ENCODE measurements around the gene IVL.

The IVL gene, protein sequence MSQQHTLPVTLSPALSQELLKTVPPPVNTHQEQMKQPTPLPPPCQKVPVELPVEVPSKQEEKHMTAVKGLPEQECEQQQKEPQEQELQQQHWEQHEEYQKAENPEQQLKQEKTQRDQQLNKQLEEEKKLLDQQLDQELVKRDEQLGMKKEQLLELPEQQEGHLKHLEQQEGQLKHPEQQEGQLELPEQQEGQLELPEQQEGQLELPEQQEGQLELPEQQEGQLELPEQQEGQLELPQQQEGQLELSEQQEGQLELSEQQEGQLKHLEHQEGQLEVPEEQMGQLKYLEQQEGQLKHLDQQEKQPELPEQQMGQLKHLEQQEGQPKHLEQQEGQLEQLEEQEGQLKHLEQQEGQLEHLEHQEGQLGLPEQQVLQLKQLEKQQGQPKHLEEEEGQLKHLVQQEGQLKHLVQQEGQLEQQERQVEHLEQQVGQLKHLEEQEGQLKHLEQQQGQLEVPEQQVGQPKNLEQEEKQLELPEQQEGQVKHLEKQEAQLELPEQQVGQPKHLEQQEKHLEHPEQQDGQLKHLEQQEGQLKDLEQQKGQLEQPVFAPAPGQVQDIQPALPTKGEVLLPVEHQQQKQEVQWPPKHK

DNA sequence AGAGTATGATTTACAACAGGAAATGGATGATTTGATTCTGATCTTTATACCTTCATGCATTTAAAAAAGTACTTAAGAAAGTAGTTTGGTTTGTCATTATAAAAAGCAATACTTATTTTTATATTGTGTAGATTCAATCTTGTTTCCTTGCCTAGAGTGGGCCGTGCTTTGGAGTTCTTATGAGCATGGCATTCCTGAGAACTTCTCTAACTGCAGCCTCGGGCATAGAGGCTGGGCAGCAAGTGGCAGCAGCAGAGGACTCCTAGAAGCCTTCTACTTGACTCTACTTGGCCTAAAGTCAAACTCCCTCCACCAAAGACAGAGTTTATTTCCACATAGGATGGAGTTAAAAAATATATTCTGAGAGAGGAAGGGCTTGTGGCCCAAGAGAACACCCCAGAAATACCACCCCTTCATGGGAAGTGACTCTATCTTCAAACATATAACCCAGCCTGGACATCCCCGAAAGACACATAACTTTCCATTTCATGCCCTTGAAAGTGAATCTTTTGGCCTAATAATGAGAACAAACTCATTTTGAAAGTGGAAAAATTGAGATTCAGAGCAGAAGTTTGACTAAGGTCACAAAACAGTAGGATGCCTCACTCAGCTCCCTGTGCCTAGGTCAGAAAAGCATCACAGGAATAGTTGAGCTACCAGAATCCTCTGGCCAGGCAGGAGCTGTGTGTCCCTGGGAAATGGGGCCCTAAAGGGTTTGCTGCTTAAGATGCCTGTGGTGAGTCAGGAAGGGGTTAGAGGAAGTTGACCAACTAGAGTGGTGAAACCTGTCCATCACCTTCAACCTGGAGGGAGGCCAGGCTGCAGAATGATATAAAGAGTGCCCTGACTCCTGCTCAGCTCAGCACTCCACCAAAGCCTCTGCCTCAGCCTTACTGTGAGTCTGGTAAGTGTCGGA, at the start of gene IVL:
Gene IVL, plus strand, starts transcription at position 861 of the 916 bp plus-strand sequence. CDS start 1,252 bp downstream, outside the sequence.
- DNase-seq (ENCODE audit: low spot score), result no peak

GRCh38 chr1:152859696-152860095, 48.6 kb upstream of the IVL start, which contains the start of gene LCE7A:
Gene LCE7A (plus strand): TSS chr1:152859996. CDS start chr1:152860698, 702 bp downstream.
- no peak for DNase-seq (ENCODE audit: low spot score)

- DNase-seq (ENCODE audit: low spot score), result no peak
Observed at GRCh38 chr1:152860129-152860528, 48.2 kb upstream of the IVL start.

DNA sequence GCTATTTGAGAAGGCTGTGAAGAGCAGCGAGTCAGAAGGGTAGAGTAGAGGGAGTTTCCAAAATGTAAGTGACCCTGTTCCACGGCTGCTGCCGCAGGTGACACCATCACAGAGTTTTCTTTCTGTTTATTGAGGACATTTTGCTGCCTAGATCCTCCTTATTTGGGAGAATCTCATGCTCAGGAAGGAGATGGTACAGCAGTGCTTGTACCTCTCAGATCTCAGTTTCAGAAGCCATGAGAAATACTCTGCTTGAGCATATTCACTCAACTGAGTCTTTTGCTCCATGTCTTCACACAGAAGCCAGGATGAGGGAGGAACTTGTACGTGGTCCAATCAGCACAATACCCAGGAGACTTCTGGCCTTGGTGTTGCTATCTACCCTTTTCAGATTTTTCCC, 47.0 kb upstream of the IVL start:
- DNase-seq (ENCODE audit: low spot score), result no peak

DNA sequence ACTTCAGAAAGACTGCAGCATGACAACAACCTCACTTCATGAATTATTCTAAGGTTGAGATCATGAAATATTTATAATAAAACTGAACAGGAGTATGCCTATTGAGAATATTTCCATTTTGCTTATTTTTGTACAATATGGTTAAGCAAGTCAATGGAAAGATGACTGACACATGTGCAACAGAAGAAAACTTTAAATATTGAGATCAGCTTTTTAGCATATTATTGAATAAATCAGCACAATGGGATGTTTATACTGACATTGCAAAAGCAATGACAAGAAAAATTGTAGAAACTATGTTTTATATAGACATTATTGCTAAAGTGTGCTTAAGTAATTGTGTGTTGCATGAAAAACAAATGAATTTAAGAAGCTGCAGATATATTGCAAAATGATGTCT, 43.9 kb upstream of the IVL start:
- DNase-seq (ENCODE audit: low spot score), result no peak

DNA sequence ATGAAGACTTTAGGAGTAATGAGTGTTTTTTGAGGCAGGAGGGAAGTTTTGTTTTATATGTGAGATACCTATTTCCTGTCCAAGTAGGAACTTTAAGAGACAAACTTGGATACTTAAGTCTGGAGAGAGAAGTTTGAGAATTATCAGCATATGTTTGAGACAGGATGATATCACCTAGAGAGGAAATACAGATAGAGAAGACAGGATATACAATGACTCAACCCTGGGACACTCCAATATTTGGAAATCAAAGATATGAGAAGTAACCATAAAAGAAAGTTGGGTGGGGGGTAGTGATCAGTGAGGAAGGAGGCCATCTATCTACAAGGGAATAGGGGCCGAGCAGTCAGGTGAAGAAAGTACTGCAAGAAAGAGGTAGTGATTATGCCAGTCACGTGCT, 42.0 kb upstream of the IVL start:
- DNase-seq (ENCODE audit: low spot score), result no peak

GRCh38 chr1:152869808-152870419, 38.4 kb upstream of the IVL start:
- DNase-seq (ENCODE audit: low spot score), result peak; percentile 57

DNA sequence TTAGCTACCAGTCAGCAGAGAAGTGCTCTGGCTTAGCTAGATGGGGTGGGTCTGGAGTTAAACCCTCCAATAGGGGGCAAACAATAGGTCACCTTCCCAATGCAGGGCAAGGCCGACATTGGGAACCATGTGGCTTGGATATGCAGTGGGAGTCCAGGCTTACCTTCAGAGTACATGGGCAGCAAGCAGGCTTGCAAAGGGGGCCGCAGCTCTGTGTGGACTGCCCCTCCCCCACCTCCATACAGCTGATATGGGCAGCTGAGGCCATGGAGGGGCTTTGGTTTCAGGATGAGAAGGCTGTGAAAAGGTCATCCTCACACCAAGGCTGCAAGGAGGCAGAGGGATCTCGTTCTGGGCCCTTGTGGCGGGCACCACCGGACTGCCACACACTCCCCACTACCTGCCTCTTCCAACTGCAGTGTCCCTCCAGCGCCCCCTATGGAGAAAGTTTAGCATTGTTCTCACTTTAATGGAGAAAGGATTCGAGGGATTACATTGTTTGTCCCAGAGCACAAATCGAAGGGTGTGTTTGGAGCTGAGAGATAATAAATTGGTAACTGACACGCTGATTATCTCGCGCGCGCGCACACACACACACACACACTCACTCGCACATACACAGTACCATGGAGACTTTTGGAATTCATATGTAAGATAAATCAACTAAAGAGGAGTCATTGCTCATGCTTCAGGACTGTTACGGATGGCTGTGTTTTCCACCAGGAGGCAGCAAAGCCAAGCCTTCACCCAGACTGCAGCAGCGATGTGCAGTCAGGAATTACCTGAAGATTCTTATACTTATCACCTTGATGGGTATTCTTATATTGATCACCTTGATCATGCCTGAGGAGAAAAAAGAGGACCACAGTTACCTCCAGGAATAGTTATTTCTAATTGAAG, 37.3 kb upstream of the IVL start:
- no peak for DNase-seq (ENCODE audit: low spot score)

DNA sequence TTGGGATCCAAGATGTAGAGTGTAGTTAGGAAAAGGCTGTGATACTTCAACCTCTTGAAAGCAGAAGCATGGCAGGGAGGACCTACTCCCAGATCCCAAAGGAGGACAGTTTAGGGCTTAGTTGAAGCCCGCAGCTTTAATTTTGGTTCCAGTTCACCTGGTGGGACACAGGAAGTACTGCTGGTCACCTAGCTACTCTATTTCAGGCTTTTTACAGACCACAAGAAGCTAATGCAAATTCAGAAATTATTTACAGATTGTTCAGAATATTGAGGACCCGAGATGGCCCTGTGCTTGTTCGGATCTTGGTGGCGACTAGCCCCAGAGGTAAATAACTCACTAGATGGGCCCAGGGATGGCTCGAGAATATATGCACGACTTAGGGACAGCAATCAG, 36.6 kb upstream of the IVL start:
- no peak for DNase-seq (ENCODE audit: low spot score)

GRCh38 chr1:152873495-152873894, 34.9 kb upstream of the IVL start:
- DNase-seq (ENCODE audit: low spot score), result no peak

DNA sequence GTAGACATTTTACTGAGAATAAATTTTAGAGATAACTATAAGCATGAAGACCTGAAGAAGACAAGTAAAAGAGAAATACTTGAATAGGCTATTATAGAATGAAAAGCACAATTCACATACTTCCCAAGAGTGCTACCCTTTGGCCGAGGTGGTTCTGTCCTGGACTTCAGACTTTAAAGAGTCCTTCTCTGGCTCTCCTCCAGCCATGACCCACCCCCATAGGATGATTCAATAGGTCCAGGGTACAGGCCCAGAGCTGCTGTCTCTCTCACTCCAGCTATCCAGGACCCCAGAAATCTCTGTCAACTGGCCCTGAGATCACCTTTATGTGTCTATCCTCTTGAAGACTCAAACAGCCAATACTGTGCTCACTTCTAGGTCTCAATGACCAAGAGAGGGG, 31.5 kb upstream of the IVL start:
- DNase-seq (ENCODE audit: low spot score), result no peak

GRCh38 chr1:152878042-152878441, 30.3 kb upstream of the IVL start, which contains the start of gene SMCP:
Gene SMCP (plus strand): TSS chr1:152878322. CDS start chr1:152884423, 6,101 bp downstream.
- no peak for DNase-seq (ENCODE audit: low spot score)

GRCh38 chr1:152879559-152880198, 28.7 kb upstream of the IVL start:
- DNase-seq (ENCODE audit: low spot score), result no peak

- no peak for DNase-seq (ENCODE audit: low spot score)
Observed at GRCh38 chr1:152880316-152880715, 28.0 kb upstream of the IVL start.

GRCh38 chr1:152880907-152881306, 27.4 kb upstream of the IVL start:
- no peak for DNase-seq (ENCODE audit: low spot score)

DNA sequence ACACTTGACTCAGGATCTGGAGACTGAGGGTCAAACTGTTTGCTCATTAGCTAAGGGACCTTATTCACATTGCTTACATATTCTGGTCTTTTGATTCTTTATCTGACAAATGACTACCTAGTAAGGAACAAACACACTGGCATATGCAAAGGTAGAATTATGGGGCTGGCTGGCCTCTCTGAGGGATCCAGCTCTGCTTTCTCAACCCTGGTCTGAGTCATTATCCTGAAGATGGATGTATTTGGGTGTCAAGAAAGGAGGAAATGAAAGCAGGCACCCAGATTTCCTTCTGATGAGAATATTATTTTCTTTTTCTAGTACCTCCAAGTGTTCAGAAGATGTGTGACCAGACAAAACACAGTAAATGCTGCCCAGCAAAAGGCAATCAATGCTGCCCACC, 24.3 kb upstream of the IVL start:
- no peak for DNase-seq (ENCODE audit: low spot score)

- DNase-seq (ENCODE audit: low spot score), result no peak
Observed at GRCh38 chr1:152884506-152884905, 23.8 kb upstream of the IVL start.

GRCh38 chr1:152884966-152885624, 23.3 kb upstream of the IVL start:
- no peak for DNase-seq (ENCODE audit: low spot score)

GRCh38 chr1:152886085-152886484, 22.3 kb upstream of the IVL start:
- no peak for DNase-seq (ENCODE audit: low spot score)

All from CD4-positive, alpha-beta T cell treated with Interleukin-15 for 4 hours (primary cell).